ENCODE measurements around the gene SRP68. TPM values are rescaled to one million over a fixed set of nuclear protein-coding genes. Genes with fewer than 3 reads are reported as not detected.

Gene SRP68
- total RNA-seq, 1 donor from 2014 or later = 74.3 TPM

DNA sequence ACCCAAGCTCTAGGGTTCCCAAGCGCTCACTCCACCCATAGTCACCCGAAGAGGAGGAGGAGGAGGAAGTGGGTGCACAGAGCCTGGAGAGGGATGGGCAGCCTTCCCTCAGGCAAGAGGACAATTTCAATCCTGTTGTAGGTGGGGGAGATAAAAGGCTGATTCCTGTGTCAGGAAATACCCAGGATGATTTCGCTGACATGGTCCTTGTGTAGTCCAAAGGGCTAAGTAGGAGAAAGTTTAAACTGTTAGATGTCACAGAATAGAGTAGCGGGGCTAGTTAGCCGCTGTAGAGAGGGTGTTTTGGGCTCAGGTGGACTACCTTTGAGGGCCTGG, 32.5 kb upstream of the SRP68 start:
- no peak for TF ChIP-seq EZH2 (IDR thresholded peaks at IDR 0.05; ENCODE audit: insufficient read depth, low read length)
- TF ChIP-seq, protein P1, sequence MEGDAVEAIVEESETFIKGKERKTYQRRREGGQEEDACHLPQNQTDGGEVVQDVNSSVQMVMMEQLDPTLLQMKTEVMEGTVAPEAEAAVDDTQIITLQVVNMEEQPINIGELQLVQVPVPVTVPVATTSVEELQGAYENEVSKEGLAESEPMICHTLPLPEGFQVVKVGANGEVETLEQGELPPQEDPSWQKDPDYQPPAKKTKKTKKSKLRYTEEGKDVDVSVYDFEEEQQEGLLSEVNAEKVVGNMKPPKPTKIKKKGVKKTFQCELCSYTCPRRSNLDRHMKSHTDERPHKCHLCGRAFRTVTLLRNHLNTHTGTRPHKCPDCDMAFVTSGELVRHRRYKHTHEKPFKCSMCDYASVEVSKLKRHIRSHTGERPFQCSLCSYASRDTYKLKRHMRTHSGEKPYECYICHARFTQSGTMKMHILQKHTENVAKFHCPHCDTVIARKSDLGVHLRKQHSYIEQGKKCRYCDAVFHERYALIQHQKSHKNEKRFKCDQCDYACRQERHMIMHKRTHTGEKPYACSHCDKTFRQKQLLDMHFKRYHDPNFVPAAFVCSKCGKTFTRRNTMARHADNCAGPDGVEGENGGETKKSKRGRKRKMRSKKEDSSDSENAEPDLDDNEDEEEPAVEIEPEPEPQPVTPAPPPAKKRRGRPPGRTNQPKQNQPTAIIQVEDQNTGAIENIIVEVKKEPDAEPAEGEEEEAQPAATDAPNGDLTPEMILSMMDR (IDR thresholded peaks at IDR 0.05; ENCODE audit: insufficient read depth, low read depth, low read length) = no peak
- Histone ChIP-seq H2AFZ (ENCODE audit: low read depth, low read length) (no peak overlapping the region), H3K9ac (ENCODE audit: low read length) (no peak overlapping the region), H3K4me3 (ENCODE audit: insufficient read depth, low read depth, low read length) (no peak overlapping the region), H3K27ac (ENCODE audit: low read depth, low read length) (no peak overlapping the region), H3K27me3 (ENCODE audit: insufficient read depth, low read length) (no peaks in the 10 kb centered on the region), H3K4me1 (ENCODE audit: insufficient read depth, low read length) (peaks cover 9% of the 10 kb centered on the region), H4K20me1 (ENCODE audit: insufficient read depth, low read length) (peaks cover 12% of the 10 kb centered on the region), H3K9me3 (ENCODE audit: insufficient read depth, low read depth, low read length) (no peaks in the 10 kb centered on the region), H3K36me3 (ENCODE audit: insufficient read depth, low read length) (peaks cover 12% of the 10 kb centered on the region), H3K79me2 (ENCODE audit: insufficient read depth, low read length) (peaks cover 26% of the 10 kb centered on the region), H3K4me2 (ENCODE audit: low read length) (no peak overlapping the region)
- Mint-ChIP-seq H3K9me3 (ENCODE audit: unreplicated experiment) (no peaks in the 10 kb centered on the region), H3K27me3 (ENCODE audit: low read depth, unreplicated experiment) (no peaks in the 10 kb centered on the region), H3K36me3 (ENCODE audit: low read depth, unreplicated experiment) (peaks cover 9% of the 10 kb centered on the region), H3K4me1 (ENCODE audit: low read depth, unreplicated experiment) (peaks cover 4% of the 10 kb centered on the region), H3K27ac (ENCODE audit: unreplicated experiment) (no peak overlapping the region), H3K4me3 (ENCODE audit: unreplicated experiment) (no peak overlapping the region)
- FAIRE-seq (no peak), DNase-seq (ENCODE audit: low read depth) (no peak)

DNA sequence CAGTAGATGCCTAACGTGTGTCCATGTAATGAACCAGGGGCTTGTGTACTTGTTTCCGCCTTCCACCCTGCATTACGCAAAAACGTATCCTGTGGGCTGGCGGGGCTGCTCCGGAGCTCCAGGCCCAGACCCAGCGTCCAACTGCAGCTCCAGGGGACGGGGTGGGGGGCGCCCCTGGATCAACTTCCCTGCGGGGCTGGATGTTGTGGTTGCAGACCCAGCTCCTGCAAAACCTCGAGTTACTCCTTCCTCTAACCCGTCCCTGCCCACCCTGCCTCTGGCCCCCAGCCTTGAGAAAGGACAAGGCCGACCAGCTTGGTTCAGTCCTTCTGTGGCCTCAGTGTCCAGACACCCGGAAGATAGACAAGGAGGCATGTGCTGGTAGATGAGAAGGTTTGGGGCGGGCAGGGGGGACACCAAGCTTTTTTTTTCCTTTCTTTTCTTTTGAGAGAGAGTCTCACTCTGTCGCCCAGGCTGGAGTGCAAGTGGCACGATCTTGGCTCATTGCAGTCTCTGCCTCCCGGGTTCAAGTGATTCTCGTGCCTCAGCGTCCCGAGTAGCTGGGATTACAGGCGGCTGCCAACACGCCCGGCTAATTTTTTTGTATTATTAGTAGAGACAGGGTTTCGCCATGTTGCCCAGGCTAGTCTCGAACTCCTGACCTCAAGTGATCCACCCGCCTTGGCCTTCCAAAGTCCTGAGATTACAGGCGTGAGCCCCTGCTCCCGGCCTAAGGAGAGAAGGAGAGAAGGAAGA, 32.0 kb upstream of the SRP68 start:
- peak overlapping the region; percentile 100 for H3K4me2 ChIP-seq (ENCODE audit: low read length)
- H4K20me1 ChIP-seq (ENCODE audit: insufficient read depth, low read length) = peaks cover 12% of the 10 kb centered on the region
- H3K9me3 ChIP-seq (ENCODE audit: insufficient read depth, low read depth, low read length) = no peaks in the 10 kb centered on the region
- no peaks in the 10 kb centered on the region for H3K27me3 Mint-ChIP-seq (ENCODE audit: low read depth, unreplicated experiment)
- peak overlapping the region; percentile 80 for H3K27ac ChIP-seq (ENCODE audit: low read depth, low read length)
- peak overlapping the region; percentile 89 for H3K4me3 ChIP-seq (ENCODE audit: insufficient read depth, low read depth, low read length)
- H3K4me1 ChIP-seq (ENCODE audit: insufficient read depth, low read length) = peaks cover 9% of the 10 kb centered on the region
- peaks cover 4% of the 10 kb centered on the region for H3K4me1 Mint-ChIP-seq (ENCODE audit: low read depth, unreplicated experiment)
- FAIRE-seq = no peak
- H3K36me3 Mint-ChIP-seq (ENCODE audit: low read depth, unreplicated experiment) = peaks cover 10% of the 10 kb centered on the region
- DNase-seq (ENCODE audit: low read depth) = no peak
- H3K79me2 ChIP-seq (ENCODE audit: insufficient read depth, low read length) = peaks cover 28% of the 10 kb centered on the region
- TF ChIP-seq EZH2 (IDR thresholded peaks at IDR 0.05; ENCODE audit: insufficient read depth, low read length) = no peak
- no peak overlapping the region for H3K4me3 Mint-ChIP-seq (ENCODE audit: unreplicated experiment)
- H3K27ac Mint-ChIP-seq (ENCODE audit: unreplicated experiment) = no peak overlapping the region
- no peaks in the 10 kb centered on the region for H3K27me3 ChIP-seq (ENCODE audit: insufficient read depth, low read length)
- H2AFZ ChIP-seq (ENCODE audit: low read depth, low read length) = peak overlapping the region; percentile 98
- peaks cover 17% of the 10 kb centered on the region for H3K36me3 ChIP-seq (ENCODE audit: insufficient read depth, low read length)
- H3K9ac ChIP-seq (ENCODE audit: low read length) = peak overlapping the region; percentile 91
- no peaks in the 10 kb centered on the region for H3K9me3 Mint-ChIP-seq (ENCODE audit: unreplicated experiment)

DNA sequence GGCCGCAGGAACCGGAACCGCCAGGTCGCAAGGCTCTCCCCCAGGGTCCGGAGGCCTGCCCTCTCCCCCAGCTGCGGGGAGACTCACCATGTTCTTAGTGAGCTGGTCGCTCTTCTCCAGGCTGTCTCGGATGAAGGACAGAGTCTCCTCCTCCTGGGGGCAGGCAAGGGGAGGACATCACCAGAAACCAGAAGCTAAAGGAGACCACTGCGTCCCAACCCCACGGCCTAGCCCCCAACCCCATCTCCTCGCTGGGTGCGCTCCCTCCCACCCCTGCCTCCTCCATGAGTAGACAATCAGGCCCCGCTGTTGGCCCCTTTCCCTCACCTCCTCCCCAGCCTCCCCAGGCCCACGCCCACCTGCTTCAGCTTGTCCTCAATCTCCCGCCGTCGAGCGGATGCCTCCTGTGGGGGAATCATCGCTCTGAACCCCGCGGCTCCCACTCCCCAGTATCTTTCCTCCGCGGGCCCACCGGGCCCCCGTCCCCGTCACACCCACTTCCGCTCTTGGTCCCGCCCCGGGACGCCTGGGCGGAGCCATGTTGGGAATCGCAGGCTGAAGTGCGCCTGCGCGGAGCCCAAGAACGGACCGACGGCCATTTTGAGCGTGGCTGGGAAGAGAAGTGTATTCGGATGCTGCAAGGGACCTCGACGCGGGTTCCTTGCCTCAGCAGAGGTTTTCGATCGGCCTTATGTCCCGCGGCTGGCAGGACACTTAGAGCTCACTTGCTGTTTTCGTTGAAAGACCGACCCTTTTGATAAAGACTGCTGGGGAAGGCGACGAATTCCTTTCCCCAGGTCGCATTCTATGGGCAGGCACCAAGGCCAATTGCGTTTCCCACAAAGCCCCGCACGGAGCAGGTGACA, 31.2 kb upstream of the SRP68 start, which contains the start of gene EXOC7:
EXOC7 (minus strand) TSS at position 514 of the 866 bp plus-strand sequence; CDS start at position 419, 95 bp downstream.
- peak within 1 kb of the TSS; percentile 80 for H3K27ac ChIP-seq (ENCODE audit: low read depth, low read length)
- H3K4me2 ChIP-seq (ENCODE audit: low read length) = peak within 1 kb of the TSS; percentile 100
- Mint-ChIP-seq H3K27me3 (ENCODE audit: low read depth, unreplicated experiment) (no peaks in the 10 kb centered on the region), H3K9me3 (ENCODE audit: unreplicated experiment) (no peaks in the 10 kb centered on the region), H3K36me3 (ENCODE audit: low read depth, unreplicated experiment) (peaks cover 10% of the 10 kb centered on the region), H3K4me3 (ENCODE audit: unreplicated experiment) (peak within 1 kb of the TSS; percentile 99), H3K27ac (ENCODE audit: unreplicated experiment) (peak within 1 kb of the TSS; percentile 91), H3K4me1 (ENCODE audit: low read depth, unreplicated experiment) (peaks cover 4% of the 10 kb centered on the region)
- H3K4me1 ChIP-seq (ENCODE audit: insufficient read depth, low read length) = peaks cover 9% of the 10 kb centered on the region
- peaks cover 28% of the 10 kb centered on the region for H3K79me2 ChIP-seq (ENCODE audit: insufficient read depth, low read length)
- H3K36me3 ChIP-seq (ENCODE audit: insufficient read depth, low read length) = peaks cover 17% of the 10 kb centered on the region
- no peak for TF ChIP-seq EZH2 (IDR thresholded peaks at IDR 0.05; ENCODE audit: insufficient read depth, low read length)
- H4K20me1 ChIP-seq (ENCODE audit: insufficient read depth, low read length) = peaks cover 12% of the 10 kb centered on the region
- peak within 1 kb of the TSS; percentile 91 for H3K9ac ChIP-seq (ENCODE audit: low read length)
- H3K9me3 ChIP-seq (ENCODE audit: insufficient read depth, low read depth, low read length) = no peaks in the 10 kb centered on the region
- no peak for FAIRE-seq
- peak; percentile 58 for DNase-seq (ENCODE audit: low read depth)
- peak within 1 kb of the TSS; percentile 89 for H3K4me3 ChIP-seq (ENCODE audit: insufficient read depth, low read depth, low read length)
- H2AFZ ChIP-seq (ENCODE audit: low read depth, low read length) = peak within 1 kb of the TSS; percentile 98
- no peaks in the 10 kb centered on the region for H3K27me3 ChIP-seq (ENCODE audit: insufficient read depth, low read length)

Data from astrocyte (in vitro differentiated cells and primary cell).